Trophoblast cell (in vitro differentiated cells and primary cell): ENCODE data around the gene CSGALNACT2.

Source experiments
- DNase-seq, 2 donors: peaks; one replicate each; pipeline ENCODE4 v3.0.0-alpha.2; 2016
- H2AFZ ChIP-seq: 2 replicates; pipeline ENCODE4 v1.6.1; 2013; ENCODE audit warnings: low read length, moderate library complexity, mild to moderate bottlenecking; ENCODE audit not compliant: insufficient read depth, poor library complexity
- H2AK5ac ChIP-seq: 2 replicates; pipeline ENCODE4 v1.6.1; 2013; ENCODE audit warnings: mild to moderate bottlenecking, low read length
- H2BK120ac ChIP-seq: 2 replicates; pipeline ENCODE4 v1.6.1; 2013; ENCODE audit warnings: low read length, mild to moderate bottlenecking, moderate library complexity; ENCODE audit not compliant: insufficient read depth, poor library complexity
- H2BK12ac ChIP-seq: 2 replicates; pipeline ENCODE4 v1.6.1; 2013; ENCODE audit warnings: mild to moderate bottlenecking, low read length, moderate library complexity
- H2BK5ac ChIP-seq: 2 replicates; pipeline ENCODE4 v1.6.1; 2013; ENCODE audit warnings: low read length, low read depth, moderate library complexity, mild to moderate bottlenecking; ENCODE audit not compliant: poor library complexity
- H3K14ac ChIP-seq: 2 replicates; pipeline ENCODE4 v1.6.1; 2013; ENCODE audit warnings: mild to moderate bottlenecking, low read length
- H3K18ac ChIP-seq: 2 replicates; pipeline ENCODE4 v1.6.1; 2013; ENCODE audit warnings: mild to moderate bottlenecking, low read length
- H3K23ac ChIP-seq: 2 replicates; pipeline ENCODE4 v1.6.1; 2013; ENCODE audit warnings: low read length
- H3K27ac ChIP-seq: 2 replicates; pipeline ENCODE4 v1.5.1; 2013; ENCODE audit warnings: low read depth, mild to moderate bottlenecking, inconsistent platforms, low read length, moderate library complexity
- H3K27me3 ChIP-seq: 2 replicates; pipeline ENCODE4 v1.6.1; 2013; ENCODE audit warnings: inconsistent platforms, mild to moderate bottlenecking, low read length, moderate library complexity; ENCODE audit not compliant: insufficient read depth
- H3K36me3 ChIP-seq, 2 experiments: 1 replicate in 1 of 2; 2 replicates in 1 of 2; pipeline ENCODE4 v1.6.1; 2013; ENCODE audit warnings: low read length in 2 of 2, mild to moderate bottlenecking in 2 of 2, moderate library complexity in 1 of 2; ENCODE audit not compliant: insufficient read depth in 2 of 2, control insufficient read depth in 1 of 2
- H3K4ac ChIP-seq: 2 replicates; pipeline ENCODE4 v1.6.1; 2013; ENCODE audit warnings: low read depth, mild to moderate bottlenecking, low read length, moderate library complexity
- H3K4me1 ChIP-seq, 2 experiments: 1 replicate in 1 of 2; 2 replicates in 1 of 2; pipeline ENCODE4 v1.6.1; 2013; ENCODE audit warnings: low read length in 2 of 2, mild to moderate bottlenecking in 2 of 2, moderate library complexity in 1 of 2; ENCODE audit not compliant: insufficient read depth in 2 of 2, control insufficient read depth in 1 of 2
- H3K4me2 ChIP-seq: 2 replicates; pipeline ENCODE4 v1.6.1; 2013; ENCODE audit warnings: inconsistent platforms, mild to moderate bottlenecking, low read length, moderate library complexity
- H3K4me3 ChIP-seq: 2 replicates; pipeline ENCODE4 v1.5.1; 2013; ENCODE audit warnings: mild to moderate bottlenecking, low read depth, low read length, inconsistent platforms
- H3K79me1 ChIP-seq: one replicate; pipeline ENCODE4 v1.6.1; 2013; ENCODE audit warnings: low read length
- H3K79me2 ChIP-seq: 2 replicates; pipeline ENCODE4 v1.6.1; 2013; ENCODE audit warnings: low read length, mild to moderate bottlenecking; ENCODE audit not compliant: control insufficient read depth, insufficient read depth, poor library complexity
- H3K9ac ChIP-seq: 2 replicates; pipeline ENCODE4 v1.6.1; 2013; ENCODE audit warnings: mild to moderate bottlenecking, low read length
- H3K9me3 ChIP-seq: 2 replicates; pipeline ENCODE4 v1.6.1; 2013; ENCODE audit warnings: low read depth, mild to moderate bottlenecking, control low read depth, inconsistent platforms, low read length; ENCODE audit not compliant: insufficient read depth
- H4K12ac ChIP-seq: 2 replicates; pipeline ENCODE4 v1.6.1; 2013; ENCODE audit warnings: low read depth, mild to moderate bottlenecking, low read length, moderate library complexity
- H4K8ac ChIP-seq: 2 replicates; pipeline ENCODE4 v1.6.1; 2013; ENCODE audit warnings: low read depth, mild to moderate bottlenecking, low read length, moderate library complexity
- H4K91ac ChIP-seq: one replicate; pipeline ENCODE4 v1.6.1; 2013; ENCODE audit warnings: low read depth, mild to moderate bottlenecking, low read length, moderate library complexity
- WGBS: extraction: QIAGEN DNeasy Blood & Tissue Kit; methylation state at CpG from one replicate; pipeline ENCODE4 v1.1.7; 2013; ENCODE audit warnings: missing lambda C conversion rate; ENCODE audit not compliant: insufficient read length, insufficient coverage; ENCODE audit errors: extremely low coverage; 5-methylcytosine and 5-hydroxymethylcytosine counted together

Gene CSGALNACT2

GRCh38 chr10:43124574-43125273, 13.5 kb upstream of the CSGALNACT2 start:
- H2BK5ac ChIP-seq: no peak overlapping the region
- no peaks in the 10 kb centered on the region for H3K36me3 ChIP-seq
- H3K27ac ChIP-seq: no peak overlapping the region
- H4K12ac ChIP-seq: no peak overlapping the region
- no CpG with 5 or more reads among the region's 9 CpGs for WGBS
- H3K27me3 ChIP-seq: no peaks in the 10 kb centered on the region
- H2AFZ ChIP-seq: no peak overlapping the region
- H3K4me3 ChIP-seq: no peak overlapping the region
- no peak overlapping the region for H2AK5ac ChIP-seq
- no peaks in the 10 kb centered on the region for H3K9me3 ChIP-seq
- no peak for DNase-seq
- H3K23ac ChIP-seq: no peak overlapping the region
- H3K79me2 ChIP-seq: no peaks in the 10 kb centered on the region
- no peak overlapping the region for H3K18ac ChIP-seq
- H4K91ac ChIP-seq: no peak overlapping the region
- no peak overlapping the region for H3K4ac ChIP-seq
- H3K4me1 ChIP-seq: peaks cover 0 to 4% of the 10 kb centered on the region in 2 experiments
- H3K79me1 ChIP-seq: no peaks in the 10 kb centered on the region
- H3K14ac ChIP-seq: no peak overlapping the region
- no peak overlapping the region for H2BK120ac ChIP-seq
- H3K9ac ChIP-seq: no peak overlapping the region
- H3K4me2 ChIP-seq: no peak overlapping the region
- H2BK12ac ChIP-seq: no peak overlapping the region
- H4K8ac ChIP-seq: no peak overlapping the region

GRCh38 chr10:43125274-43125845, 12.9 kb upstream of the CSGALNACT2 start:
- no peak overlapping the region for H2AFZ ChIP-seq
- no peak overlapping the region for H4K91ac ChIP-seq
- H3K4me1 ChIP-seq: peaks cover 0 to 4% of the 10 kb centered on the region in 2 experiments
- no CpG with 5 or more reads among the region's 8 CpGs for WGBS
- no peak overlapping the region for H2AK5ac ChIP-seq
- H3K9ac ChIP-seq: no peak overlapping the region
- no peak overlapping the region for H3K23ac ChIP-seq
- no peak overlapping the region for H3K18ac ChIP-seq
- no peaks in the 10 kb centered on the region for H3K9me3 ChIP-seq
- H4K8ac ChIP-seq: no peak overlapping the region
- no peak overlapping the region for H2BK5ac ChIP-seq
- H3K79me2 ChIP-seq: no peaks in the 10 kb centered on the region
- H3K27ac ChIP-seq: no peak overlapping the region
- no peak overlapping the region for H3K4me2 ChIP-seq
- H3K14ac ChIP-seq: no peak overlapping the region
- H3K27me3 ChIP-seq: no peaks in the 10 kb centered on the region
- H4K12ac ChIP-seq: no peak overlapping the region
- no peak for DNase-seq
- H3K79me1 ChIP-seq: no peaks in the 10 kb centered on the region
- no peaks in the 10 kb centered on the region for H3K36me3 ChIP-seq
- no peak overlapping the region for H2BK12ac ChIP-seq
- no peak overlapping the region for H3K4ac ChIP-seq
- no peak overlapping the region for H2BK120ac ChIP-seq
- no peak overlapping the region for H3K4me3 ChIP-seq

- DNase-seq: no peak
- Histone ChIP-seq H4K8ac (no peak overlapping the region), H2AK5ac (no peak overlapping the region), H3K14ac (no peak overlapping the region), H3K23ac (no peak overlapping the region), H3K79me1 (no peaks in the 10 kb centered on the region), H4K91ac (no peak overlapping the region), H2BK12ac (no peak overlapping the region), H3K18ac (no peak overlapping the region), H3K4me3 (no peak overlapping the region), H3K79me2 (no peaks in the 10 kb centered on the region), H3K27ac (no peak overlapping the region), H3K27me3 (no peaks in the 10 kb centered on the region), H3K9ac (no peak overlapping the region), H2AFZ (no peak overlapping the region), H3K36me3 (no peaks in the 10 kb centered on the region), H4K12ac (no peak overlapping the region), H2BK120ac (no peak overlapping the region), H3K4me2 (no peak overlapping the region), H3K9me3 (peaks cover 2% of the 10 kb centered on the region), H3K4me1 (peaks cover 0 to 4% of the 10 kb centered on the region in 2 experiments), H3K4ac (no peak overlapping the region), H2BK5ac (no peak overlapping the region)
- no CpG with 5 or more reads among the region's 23 CpGs for WGBS
Measured at GRCh38 chr10:43125881-43126731, 12.1 kb upstream of the CSGALNACT2 start.

GRCh38 chr10:43126759-43127424, 11.4 kb upstream of the CSGALNACT2 start:
- H4K8ac ChIP-seq: no peak overlapping the region
- no peaks in the 10 kb centered on the region for H3K79me1 ChIP-seq
- H2AK5ac ChIP-seq: no peak overlapping the region
- no peaks in the 10 kb centered on the region for H3K36me3 ChIP-seq
- no peak overlapping the region for H2AFZ ChIP-seq
- H3K27me3 ChIP-seq: no peaks in the 10 kb centered on the region
- H3K9ac ChIP-seq: no peak overlapping the region
- H3K27ac ChIP-seq: no peak overlapping the region
- H4K12ac ChIP-seq: no peak overlapping the region
- H2BK12ac ChIP-seq: no peak overlapping the region
- no peak for DNase-seq
- no peak overlapping the region for H3K23ac ChIP-seq
- H3K4me3 ChIP-seq: no peak overlapping the region
- H3K4me2 ChIP-seq: no peak overlapping the region
- no peak overlapping the region for H2BK120ac ChIP-seq
- no peak overlapping the region for H2BK5ac ChIP-seq
- H3K18ac ChIP-seq: no peak overlapping the region
- H3K14ac ChIP-seq: no peak overlapping the region
- H3K4ac ChIP-seq: no peak overlapping the region
- no peak overlapping the region for H4K91ac ChIP-seq
- no peaks in the 10 kb centered on the region for H3K79me2 ChIP-seq
- no CpG with 5 or more reads among the region's 7 CpGs for WGBS
- H3K9me3 ChIP-seq: peaks cover 2% of the 10 kb centered on the region
- peaks cover 0 to 4% of the 10 kb centered on the region in 2 experiments for H3K4me1 ChIP-seq
